K562 (cell line): ENCODE results near the gene BORCS5. TPM values are rescaled to one million over a fixed set of nuclear protein-coding genes. Genes with fewer than 3 reads are reported as not detected.

Experiments used
- CBX5 ChIP-seq: IDR thresholded peaks from 2 replicates; pipeline ENCODE4 v1.6.1; 2014; ENCODE audit warnings: low read depth, borderline replicate concordance
- DMBX1 ChIP-seq: fragments of 250-450 bp; sonication (Bioruptor Pico); IDR thresholded peaks from 2 replicates; pipeline ENCODE4 v1.8.0; 2022; ENCODE audit warnings: inconsistent platforms, mild to moderate bottlenecking, moderate library complexity, borderline replicate concordance
- EHMT2 ChIP-seq: fragments of 450-650 bp; IDR thresholded peaks from 2 replicates; pipeline ENCODE4 v1.6.1; 2018; ENCODE audit warnings: antibody characterized with exemption
- ETV5 ChIP-seq: sonication (generic); formaldehyde crosslinking; IDR thresholded peaks from 2 replicates; pipeline ENCODE4 v1.4.0; 2020; ENCODE audit warnings: low read depth, mild to moderate bottlenecking, missing genetic modification reagents
- HDAC3 ChIP-seq: fragments of 450-650 bp; IDR thresholded peaks from 2 replicates; pipeline ENCODE4 v1.6.1; 2018; ENCODE audit warnings: borderline replicate concordance, mild to moderate bottlenecking, moderate library complexity; ENCODE audit not compliant: partially characterized antibody
- HMG20A ChIP-seq: fragments of 450-650 bp; formaldehyde crosslinking; conservative IDR thresholded peaks from 2 replicates; pipeline ENCODE4 v1.4.0; 2020; ENCODE audit warnings: mild to moderate bottlenecking, mixed read lengths
- HNRNPL ChIP-seq: fragments of 200-400 bp; formaldehyde crosslinking; IDR thresholded peaks from 2 replicates; pipeline ENCODE4 v1.6.1; 2017; ENCODE audit warnings: low read depth, mild to moderate bottlenecking, low read length
- KAT2B ChIP-seq: IDR thresholded peaks from one replicate; pipeline ENCODE4 v1.6.1; 2012; ENCODE audit warnings: low read depth, mild to moderate bottlenecking, control low read depth, inconsistent platforms, low read length, moderate library complexity
- MTF1 ChIP-seq: fragments of 250-450 bp; sonication (Bioruptor Pico); IDR thresholded peaks from 2 replicates; pipeline ENCODE4 v1.9.0; 2021; ENCODE audit warnings: moderate library complexity, mild to moderate bottlenecking, inconsistent platforms, borderline replicate concordance
- NFRKB ChIP-seq: fragments of 450-650 bp; IDR thresholded peaks from 2 replicates; pipeline ENCODE4 v1.6.1; 2016; ENCODE audit warnings: low read depth
- POLR2B ChIP-seq: fragments of 450-650 bp; IDR thresholded peaks from 2 replicates; pipeline ENCODE4 v1.6.1; 2018; ENCODE audit warnings: low read depth; ENCODE audit not compliant: partially characterized antibody
- SUPT5H ChIP-seq: fragments of 450-650 bp; IDR thresholded peaks from 2 replicates; pipeline ENCODE4 v1.6.1; 2016
- ZNF583 ChIP-seq: fragments of 250-450 bp; sonication (Bioruptor Pico); IDR thresholded peaks from 2 replicates; pipeline ENCODE4 v1.4.0; 2020
- polyA plus RNA-seq, 8 experiments: library from polyadenylated mRNA; depleted of rRNA in 4 of 8; stranded (reverse) in 5 of 8; unstranded in 3 of 8; fragments of >200 nt; fragmentation: Nextera tagmentation in 2 of 8; fragmentation: Illumina TruSeq in 1 of 8; extraction: Ambion mirVana in 2 of 8; extraction: Trizol in 1 of 8; gene quantifications; 2 replicates each; pipeline versions ENCODE4 v1.2.1 to v1.2.3, GENCODE V29; 2011 to 2014; ENCODE audit warnings: inconsistent platforms in 1 of 8, missing spikeins in 1 of 8
- total RNA-seq, 7 experiments: library from RNA; depleted of rRNA in 6 of 7; stranded (reverse); fragments of >200 nt in 6 of 7; fragmentation: Illumina TruSeq in 2 of 7; extraction: Trizol in 2 of 7; gene quantifications; 2 replicates each; pipeline versions ENCODE4 v1.2.1 to v1.2.3, GENCODE V29; 2011 to 2021; ENCODE audit warnings: low replicate concordance in 1 of 7
- TF ChIP-seq, protein P1 (sequence below): IDR thresholded peaks from 2 replicates; pipeline ENCODE4 v1.6.1; 2014; ENCODE audit warnings: antibody characterized with exemption

BORCS5 gene
- total and polyA plus RNA-seq, 9 of the 15 experiments (the other 6 are each of a cell fraction or from before 2014, with no cell fraction given): 0.31 to 12.4 (median 6.6) TPM

DNA sequence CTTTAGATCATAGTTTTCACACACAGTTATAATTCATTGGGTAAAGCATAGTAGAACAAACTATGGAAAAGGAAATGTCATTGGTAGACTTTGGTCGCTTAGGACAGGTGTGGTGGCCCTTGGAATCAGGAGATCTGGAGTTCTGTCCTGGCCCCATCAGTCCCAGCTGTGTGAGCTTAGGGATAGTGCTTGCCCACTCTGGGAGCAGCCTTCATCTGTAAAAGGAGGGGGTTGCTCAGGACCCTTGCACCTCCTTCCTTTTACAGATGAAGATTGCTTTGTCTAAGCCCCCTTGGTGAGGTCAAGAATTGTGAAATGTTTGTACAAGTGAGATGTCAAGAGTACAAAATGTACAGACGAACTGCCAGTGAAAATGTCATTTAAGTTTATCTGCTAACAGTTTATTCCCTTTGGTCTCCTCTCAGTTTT lies 93.2 kb downstream of the BORCS5 start (continued):
- TF ChIP-seq CBX5: no peak
- no peak for TF ChIP-seq DMBX1 (CRISPR knock-in tag)
- no peak for TF ChIP-seq HNRNPL
- no peak for TF ChIP-seq ETV5 (CRISPR knock-in tag)
- TF ChIP-seq NFRKB: no peak
- TF ChIP-seq KAT2B: no peak
- TF ChIP-seq HDAC3: no peak
- TF ChIP-seq, protein P1, sequence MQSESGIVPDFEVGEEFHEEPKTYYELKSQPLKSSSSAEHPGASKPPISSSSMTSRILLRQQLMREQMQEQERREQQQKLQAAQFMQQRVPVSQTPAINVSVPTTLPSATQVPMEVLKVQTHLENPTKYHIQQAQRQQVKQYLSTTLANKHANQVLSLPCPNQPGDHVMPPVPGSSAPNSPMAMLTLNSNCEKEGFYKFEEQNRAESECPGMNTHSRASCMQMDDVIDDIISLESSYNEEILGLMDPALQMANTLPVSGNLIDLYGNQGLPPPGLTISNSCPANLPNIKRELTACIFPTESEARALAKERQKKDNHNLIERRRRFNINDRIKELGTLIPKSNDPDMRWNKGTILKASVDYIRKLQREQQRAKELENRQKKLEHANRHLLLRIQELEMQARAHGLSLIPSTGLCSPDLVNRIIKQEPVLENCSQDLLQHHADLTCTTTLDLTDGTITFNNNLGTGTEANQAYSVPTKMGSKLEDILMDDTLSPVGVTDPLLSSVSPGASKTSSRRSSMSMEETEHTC: no peak
- TF ChIP-seq ZNF583 (CRISPR knock-in tag): no peak
- TF ChIP-seq HMG20A (CRISPR knock-in tag): no peak
- TF ChIP-seq POLR2B: no peak
- TF ChIP-seq EHMT2: no peak
- no peak for TF ChIP-seq MTF1 (CRISPR knock-in tag)
- no peak for TF ChIP-seq SUPT5H
